ENCODE data around the gene ZDHHC1. TPM values are rescaled to one million over a fixed set of nuclear protein-coding genes. Genes with fewer than 3 reads are reported as not detected.

The ZDHHC1 gene
- total RNA-seq, 1 experiment from 2014 or later, result 3.2 TPM

GRCh38 chr16:67447508-67448076 is 31.3 kb upstream of the ZDHHC1 start:
- no peak for DNase-seq (ENCODE audit: low spot score)

- DNase-seq (ENCODE audit: low spot score), result no peak
These were observed 30.8 kb upstream of the ZDHHC1 start for GRCh38 chr16:67446968-67447507.

GRCh38 chr16:67445913-67446907 is 29.9 kb upstream of the ZDHHC1 start:
- DNase-seq (ENCODE audit: low spot score), result no peak

- DNase-seq (ENCODE audit: low spot score), result no peak
These were observed 29.2 kb upstream of the ZDHHC1 start for GRCh38 chr16:67445441-67445912.

GRCh38 chr16:67445126-67445426 is 28.8 kb upstream of the ZDHHC1 start:
- no peak for DNase-seq (ENCODE audit: low spot score)

- no peak for DNase-seq (ENCODE audit: low spot score)
These were observed 28.2 kb upstream of the ZDHHC1 start for GRCh38 chr16:67444259-67445125.

- DNase-seq (ENCODE audit: low spot score), result no peak
These were observed 27.0 kb upstream of the ZDHHC1 start for GRCh38 chr16:67443265-67443664.

GRCh38 chr16:67442581-67443255 is 26.4 kb upstream of the ZDHHC1 start:
- DNase-seq (ENCODE audit: low spot score), result no peak

- DNase-seq (ENCODE audit: low spot score), result no peak
These were observed 25.6 kb upstream of the ZDHHC1 start for GRCh38 chr16:67441907-67442306.

GRCh38 chr16:67441271-67441753 is 25.0 kb upstream of the ZDHHC1 start:
- DNase-seq (ENCODE audit: low spot score), result peak; percentile 77

- no peak for DNase-seq (ENCODE audit: low spot score)
These were observed 22.6 kb upstream of the ZDHHC1 start for GRCh38 chr16:67438824-67439393.

GRCh38 chr16:67438098-67438791 is 22.0 kb upstream of the ZDHHC1 start:
- DNase-seq (ENCODE audit: low spot score), result no peak

- DNase-seq (ENCODE audit: low spot score), result no peak
These were observed 21.2 kb upstream of the ZDHHC1 start for GRCh38 chr16:67437513-67437912.

GRCh38 chr16:67436640-67437193 is 20.4 kb upstream of the ZDHHC1 start:
- DNase-seq (ENCODE audit: low spot score), result no peak

- DNase-seq (ENCODE audit: low spot score), result no peak
These were observed 19.5 kb upstream of the ZDHHC1 start for GRCh38 chr16:67435758-67436164.

- no peak for DNase-seq (ENCODE audit: low spot score)
These were observed 16.9 kb upstream of the ZDHHC1 start for GRCh38 chr16:67433131-67433719.

GRCh38 chr16:67432506-67432890 is 16.2 kb upstream of the ZDHHC1 start:
- no peak for DNase-seq (ENCODE audit: low spot score)

- no peak for DNase-seq (ENCODE audit: low spot score)
These were observed 15.7 kb upstream of the ZDHHC1 start for GRCh38 chr16:67431775-67432505.
